WTC11 (cell line): Measurements from ENCODE around the gene PSMG4.

Experiments
- CREB1 ChIP-seq: sonication (generic); formaldehyde crosslinking; IDR thresholded peaks from 2 replicates; pipeline ENCODE4 v1.8.0; 2023; ENCODE audit warnings: mild to moderate bottlenecking, missing genetic modification reagents
- E2F1 ChIP-seq: sonication (generic); formaldehyde crosslinking; IDR thresholded peaks from 2 replicates; pipeline ENCODE4 v1.8.0; 2022; ENCODE audit warnings: mild to moderate bottlenecking, missing genetic modification reagents
- FOXK1 ChIP-seq: sonication (generic); formaldehyde crosslinking; IDR thresholded peaks from 2 replicates; pipeline ENCODE4 v1.8.0; 2022; ENCODE audit warnings: mild to moderate bottlenecking, moderate library complexity, missing genetic modification reagents
- HMGXB4 ChIP-seq: sonication (generic); formaldehyde crosslinking; IDR thresholded peaks from 2 replicates; pipeline ENCODE4 v1.8.1; 2023; ENCODE audit warnings: mild to moderate bottlenecking, moderate library complexity, missing genetic modification reagents
- JUN ChIP-seq: sonication (generic); formaldehyde crosslinking; IDR thresholded peaks from 2 replicates; pipeline ENCODE4 v1.8.0; 2023; ENCODE audit warnings: mild to moderate bottlenecking, missing genetic modification reagents
- PREB ChIP-seq: sonication (generic); formaldehyde crosslinking; IDR thresholded peaks from 2 replicates; pipeline ENCODE4 v1.8.1; 2022; ENCODE audit warnings: mild to moderate bottlenecking, missing genetic modification reagents, moderate library complexity, borderline replicate concordance
- SP1 ChIP-seq: sonication (generic); formaldehyde crosslinking; conservative IDR thresholded peaks from 2 replicates; pipeline ENCODE4 v1.8.1; 2022; ENCODE audit warnings: missing genetic modification reagents
- TEAD4 ChIP-seq: sonication (generic); formaldehyde crosslinking; IDR thresholded peaks from 2 replicates; pipeline ENCODE4 v1.8.0; 2022; ENCODE audit warnings: mild to moderate bottlenecking, missing genetic modification reagents
- TF ChIP-seq, protein P1 (sequence below): fragments of 200-600 bp; IDR thresholded peaks from 2 replicates; pipeline ENCODE4 v1.8.0; 2022; ENCODE audit warnings: antibody characterized with exemption
- TF ChIP-seq, protein P2 (sequence below): sonication (generic); formaldehyde crosslinking; IDR thresholded peaks from 2 replicates; pipeline ENCODE4 v1.8.1; 2022; ENCODE audit warnings: low read depth, mild to moderate bottlenecking, moderate library complexity, missing genetic modification reagents, borderline replicate concordance
- TF ChIP-seq, protein P3 (sequence below): sonication (generic); formaldehyde crosslinking; IDR thresholded peaks from 2 replicates; pipeline ENCODE4 v1.8.0; 2022; ENCODE audit warnings: mild to moderate bottlenecking, missing genetic modification reagents

DNA sequence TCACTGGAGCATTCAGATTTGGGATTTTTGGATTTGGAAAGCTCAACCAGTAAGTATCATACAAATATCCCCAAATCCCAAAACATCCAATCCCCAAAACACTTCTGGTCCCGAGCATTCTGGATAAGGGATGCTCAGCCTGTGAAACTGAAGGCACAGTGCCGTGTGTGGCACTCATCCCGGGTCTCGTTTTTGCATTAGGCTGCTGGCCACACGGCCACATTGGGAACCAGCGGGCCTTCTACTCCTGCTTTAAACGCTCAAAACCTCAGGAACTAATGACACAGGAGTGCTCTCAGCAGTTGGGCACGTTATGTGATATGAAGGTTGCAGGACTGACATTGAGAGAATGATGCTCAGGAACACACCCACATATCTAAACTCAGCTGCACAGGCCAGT is 35.6 kb downstream of the PSMG4 start:
- no peak for TF ChIP-seq HMGXB4 (CRISPR knock-in tag)
- no peak for TF ChIP-seq FOXK1 (CRISPR knock-in tag)
- TF ChIP-seq, protein P1, sequence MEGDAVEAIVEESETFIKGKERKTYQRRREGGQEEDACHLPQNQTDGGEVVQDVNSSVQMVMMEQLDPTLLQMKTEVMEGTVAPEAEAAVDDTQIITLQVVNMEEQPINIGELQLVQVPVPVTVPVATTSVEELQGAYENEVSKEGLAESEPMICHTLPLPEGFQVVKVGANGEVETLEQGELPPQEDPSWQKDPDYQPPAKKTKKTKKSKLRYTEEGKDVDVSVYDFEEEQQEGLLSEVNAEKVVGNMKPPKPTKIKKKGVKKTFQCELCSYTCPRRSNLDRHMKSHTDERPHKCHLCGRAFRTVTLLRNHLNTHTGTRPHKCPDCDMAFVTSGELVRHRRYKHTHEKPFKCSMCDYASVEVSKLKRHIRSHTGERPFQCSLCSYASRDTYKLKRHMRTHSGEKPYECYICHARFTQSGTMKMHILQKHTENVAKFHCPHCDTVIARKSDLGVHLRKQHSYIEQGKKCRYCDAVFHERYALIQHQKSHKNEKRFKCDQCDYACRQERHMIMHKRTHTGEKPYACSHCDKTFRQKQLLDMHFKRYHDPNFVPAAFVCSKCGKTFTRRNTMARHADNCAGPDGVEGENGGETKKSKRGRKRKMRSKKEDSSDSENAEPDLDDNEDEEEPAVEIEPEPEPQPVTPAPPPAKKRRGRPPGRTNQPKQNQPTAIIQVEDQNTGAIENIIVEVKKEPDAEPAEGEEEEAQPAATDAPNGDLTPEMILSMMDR, result no peak
- TF ChIP-seq PREB (CRISPR knock-in tag), result no peak
- TF ChIP-seq TEAD4, result no peak
- TF ChIP-seq E2F1 (CRISPR knock-in tag), result no peak
- no peak for TF ChIP-seq SP1 (CRISPR knock-in tag)
- TF ChIP-seq, protein P2, sequence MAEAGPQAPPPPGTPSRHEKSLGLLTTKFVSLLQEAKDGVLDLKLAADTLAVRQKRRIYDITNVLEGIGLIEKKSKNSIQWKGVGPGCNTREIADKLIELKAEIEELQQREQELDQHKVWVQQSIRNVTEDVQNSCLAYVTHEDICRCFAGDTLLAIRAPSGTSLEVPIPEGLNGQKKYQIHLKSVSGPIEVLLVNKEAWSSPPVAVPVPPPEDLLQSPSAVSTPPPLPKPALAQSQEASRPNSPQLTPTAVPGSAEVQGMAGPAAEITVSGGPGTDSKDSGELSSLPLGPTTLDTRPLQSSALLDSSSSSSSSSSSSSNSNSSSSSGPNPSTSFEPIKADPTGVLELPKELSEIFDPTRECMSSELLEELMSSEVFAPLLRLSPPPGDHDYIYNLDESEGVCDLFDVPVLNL (CRISPR knock-in tag), result no peak
- TF ChIP-seq, protein P3, sequence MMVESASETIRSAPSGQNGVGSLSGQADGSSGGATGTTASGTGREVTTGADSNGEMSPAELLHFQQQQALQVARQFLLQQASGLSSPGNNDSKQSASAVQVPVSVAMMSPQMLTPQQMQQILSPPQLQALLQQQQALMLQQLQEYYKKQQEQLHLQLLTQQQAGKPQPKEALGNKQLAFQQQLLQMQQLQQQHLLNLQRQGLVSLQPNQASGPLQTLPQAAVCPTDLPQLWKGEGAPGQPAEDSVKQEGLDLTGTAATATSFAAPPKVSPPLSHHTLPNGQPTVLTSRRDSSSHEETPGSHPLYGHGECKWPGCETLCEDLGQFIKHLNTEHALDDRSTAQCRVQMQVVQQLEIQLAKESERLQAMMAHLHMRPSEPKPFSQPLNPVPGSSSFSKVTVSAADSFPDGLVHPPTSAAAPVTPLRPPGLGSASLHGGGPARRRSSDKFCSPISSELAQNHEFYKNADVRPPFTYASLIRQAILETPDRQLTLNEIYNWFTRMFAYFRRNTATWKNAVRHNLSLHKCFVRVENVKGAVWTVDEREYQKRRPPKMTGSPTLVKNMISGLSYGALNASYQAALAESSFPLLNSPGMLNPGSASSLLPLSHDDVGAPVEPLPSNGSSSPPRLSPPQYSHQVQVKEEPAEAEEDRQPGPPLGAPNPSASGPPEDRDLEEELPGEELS, result no peak
- TF ChIP-seq JUN (CRISPR knock-in tag), result no peak
- TF ChIP-seq CREB1 (CRISPR knock-in tag), result no peak
